Measurements from ENCODE around the gene AKNA. TPM values are rescaled to one million over a fixed set of nuclear protein-coding genes. Genes with fewer than 3 reads are reported as not detected.

AKNA gene
- total RNA-seq, 4 donors from 2014 or later, result 8.8 to 24.3 (median 19.0) TPM

DNA sequence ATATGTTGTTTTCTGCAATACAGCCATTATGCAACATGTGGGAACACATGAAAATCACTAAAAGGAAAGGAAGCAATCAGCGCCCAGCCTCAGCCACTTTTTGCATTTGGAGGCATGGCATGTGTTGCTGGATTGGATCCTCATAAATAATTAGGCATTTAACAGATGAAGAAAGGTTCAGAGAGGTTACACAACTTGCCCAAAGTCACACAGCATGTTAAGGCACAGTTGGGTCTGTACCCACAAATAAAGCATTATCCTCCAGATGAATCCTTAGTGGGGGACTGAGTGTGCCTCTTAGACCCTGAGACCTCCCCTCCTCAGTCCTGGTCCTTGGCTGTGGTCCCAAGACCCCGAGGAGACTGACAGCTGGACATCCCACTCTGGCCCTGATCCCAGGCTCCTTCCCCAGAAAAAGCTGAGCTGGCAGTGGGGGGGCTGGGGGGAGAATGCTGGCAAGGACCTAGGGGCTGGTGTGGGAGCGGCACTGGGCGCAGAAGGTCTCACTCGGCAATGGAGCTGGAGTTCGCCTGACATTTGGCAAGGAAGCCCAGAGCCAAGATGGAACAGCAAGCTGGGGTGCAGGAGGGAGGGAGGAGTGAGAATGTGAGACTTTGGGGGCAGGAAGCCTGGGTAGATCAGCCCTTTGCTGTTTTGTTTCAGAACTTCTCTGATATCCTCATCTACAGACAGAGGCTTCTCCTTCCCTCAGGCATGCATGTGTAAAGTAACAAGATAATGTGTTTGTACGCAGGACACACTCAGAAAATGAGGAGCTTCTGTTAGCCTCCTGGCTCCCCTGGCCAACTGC, 6.9 kb upstream of the AKNA start:
- peak overlapping the region in 3 of 4 donors; percentile 69 to 88 (median 69) for H3K27ac ChIP-seq
- peaks cover 0 to 77% (median 29%) of the 10 kb centered on the region in 3 donors for H3K4me1 ChIP-seq
- H3K9me3 ChIP-seq, result no peaks in the 10 kb centered on the region
- H3K27me3 ChIP-seq, result no peaks in the 10 kb centered on the region
- TF ChIP-seq POLR2A (IDR thresholded peaks at IDR 0.05), result no peak
- no peak for TF ChIP-seq EP300 (IDR thresholded peaks at IDR 0.05)
- TF ChIP-seq POLR2AphosphoS5 (IDR thresholded peaks at IDR 0.05), result no peak
- TF ChIP-seq, protein P1, sequence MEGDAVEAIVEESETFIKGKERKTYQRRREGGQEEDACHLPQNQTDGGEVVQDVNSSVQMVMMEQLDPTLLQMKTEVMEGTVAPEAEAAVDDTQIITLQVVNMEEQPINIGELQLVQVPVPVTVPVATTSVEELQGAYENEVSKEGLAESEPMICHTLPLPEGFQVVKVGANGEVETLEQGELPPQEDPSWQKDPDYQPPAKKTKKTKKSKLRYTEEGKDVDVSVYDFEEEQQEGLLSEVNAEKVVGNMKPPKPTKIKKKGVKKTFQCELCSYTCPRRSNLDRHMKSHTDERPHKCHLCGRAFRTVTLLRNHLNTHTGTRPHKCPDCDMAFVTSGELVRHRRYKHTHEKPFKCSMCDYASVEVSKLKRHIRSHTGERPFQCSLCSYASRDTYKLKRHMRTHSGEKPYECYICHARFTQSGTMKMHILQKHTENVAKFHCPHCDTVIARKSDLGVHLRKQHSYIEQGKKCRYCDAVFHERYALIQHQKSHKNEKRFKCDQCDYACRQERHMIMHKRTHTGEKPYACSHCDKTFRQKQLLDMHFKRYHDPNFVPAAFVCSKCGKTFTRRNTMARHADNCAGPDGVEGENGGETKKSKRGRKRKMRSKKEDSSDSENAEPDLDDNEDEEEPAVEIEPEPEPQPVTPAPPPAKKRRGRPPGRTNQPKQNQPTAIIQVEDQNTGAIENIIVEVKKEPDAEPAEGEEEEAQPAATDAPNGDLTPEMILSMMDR (IDR thresholded peaks at IDR 0.05), result no peak
- no peak for ATAC-seq
- no peaks in the 10 kb centered on the region for H3K36me3 ChIP-seq
- WGBS, 2 donors (ENCODE audit: low coverage in 1 of 2), result 39 to 50% methylated on average over 2 to 5 of the region's 7 CpGs
- H3K4me3 ChIP-seq, result peak overlapping the region in 1 of 2 donors; percentile 3

DNA sequence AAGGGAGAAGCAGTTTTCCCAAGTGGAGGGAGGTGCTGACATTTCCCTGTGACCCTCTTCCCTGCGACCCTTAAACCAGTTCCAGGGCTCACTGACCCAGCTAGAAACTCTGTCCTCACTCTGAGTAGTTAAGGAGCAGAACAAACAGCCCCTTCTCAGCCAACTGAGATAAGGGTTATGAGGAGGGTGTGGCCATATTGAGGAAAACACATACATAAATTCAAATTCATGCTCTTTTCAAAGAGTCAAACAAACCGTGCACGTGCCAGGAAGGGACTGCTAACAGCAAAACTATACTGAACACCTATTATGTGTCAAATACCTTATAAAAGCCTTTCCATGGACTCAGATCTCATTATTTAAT, 4.9 kb upstream of the AKNA start:
- Histone ChIP-seq H3K27ac (peak overlapping the region in 3 of 4 donors; percentile 39 to 61 (median 49)), H3K4me1 (peaks cover 0 to 88% (median 41%) of the 10 kb centered on the region in 3 donors), H3K4me3 (no peak overlapping the region), H3K9me3 (no peaks in the 10 kb centered on the region), H3K36me3 (no peaks in the 10 kb centered on the region), H3K27me3 (no peaks in the 10 kb centered on the region)
- WGBS, 2 donors (ENCODE audit: low coverage in 1 of 2), result 34 to 45% methylated on average over 2 to 3 of the region's 3 CpGs
- no peak for ATAC-seq
- TF ChIP-seq EP300 (IDR thresholded peaks at IDR 0.05) (no peak), POLR2AphosphoS5 (IDR thresholded peaks at IDR 0.05) (no peak), POLR2A (IDR thresholded peaks at IDR 0.05) (no peak)
- TF ChIP-seq, protein P1 (IDR thresholded peaks at IDR 0.05), result no peak

DNA sequence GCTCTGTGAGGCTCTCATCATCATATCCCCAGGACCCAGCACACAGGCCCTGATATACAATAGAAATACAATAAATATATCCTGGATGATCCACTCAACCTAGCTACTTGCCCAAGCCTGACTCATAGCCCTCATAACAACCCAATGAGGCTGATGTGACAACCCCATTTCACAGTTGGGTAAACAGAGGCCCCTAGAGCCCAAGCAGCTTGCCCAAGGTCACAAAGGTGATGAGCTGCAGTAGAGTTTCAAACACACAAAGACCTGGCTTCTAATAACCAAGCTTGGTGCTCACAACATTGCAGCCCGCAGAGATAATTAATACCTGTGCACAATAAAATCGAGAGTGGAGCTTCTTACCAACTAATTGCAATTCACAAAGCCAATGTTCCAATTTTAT, 3.2 kb upstream of the AKNA start:
- Histone ChIP-seq H3K27ac (peak overlapping the region in 2 of 4 donors; percentile 81 to 82), H3K27me3 (no peaks in the 10 kb centered on the region), H3K9me3 (no peaks in the 10 kb centered on the region), H3K4me3 (no peak overlapping the region), H3K36me3 (no peaks in the 10 kb centered on the region), H3K4me1 (peaks cover 0 to 91% (median 48%) of the 10 kb centered on the region in 3 donors)
- TF ChIP-seq, protein P1 (IDR thresholded peaks at IDR 0.05), result no peak
- TF ChIP-seq POLR2AphosphoS5 (IDR thresholded peaks at IDR 0.05) (no peak), EP300 (IDR thresholded peaks at IDR 0.05) (no peak), POLR2A (IDR thresholded peaks at IDR 0.05) (no peak)
- ATAC-seq, result no peak
- WGBS, 2 donors (ENCODE audit: low coverage in 1 of 2), result 73 to 90% methylated on average over 2 of the region's 2 CpGs

DNA sequence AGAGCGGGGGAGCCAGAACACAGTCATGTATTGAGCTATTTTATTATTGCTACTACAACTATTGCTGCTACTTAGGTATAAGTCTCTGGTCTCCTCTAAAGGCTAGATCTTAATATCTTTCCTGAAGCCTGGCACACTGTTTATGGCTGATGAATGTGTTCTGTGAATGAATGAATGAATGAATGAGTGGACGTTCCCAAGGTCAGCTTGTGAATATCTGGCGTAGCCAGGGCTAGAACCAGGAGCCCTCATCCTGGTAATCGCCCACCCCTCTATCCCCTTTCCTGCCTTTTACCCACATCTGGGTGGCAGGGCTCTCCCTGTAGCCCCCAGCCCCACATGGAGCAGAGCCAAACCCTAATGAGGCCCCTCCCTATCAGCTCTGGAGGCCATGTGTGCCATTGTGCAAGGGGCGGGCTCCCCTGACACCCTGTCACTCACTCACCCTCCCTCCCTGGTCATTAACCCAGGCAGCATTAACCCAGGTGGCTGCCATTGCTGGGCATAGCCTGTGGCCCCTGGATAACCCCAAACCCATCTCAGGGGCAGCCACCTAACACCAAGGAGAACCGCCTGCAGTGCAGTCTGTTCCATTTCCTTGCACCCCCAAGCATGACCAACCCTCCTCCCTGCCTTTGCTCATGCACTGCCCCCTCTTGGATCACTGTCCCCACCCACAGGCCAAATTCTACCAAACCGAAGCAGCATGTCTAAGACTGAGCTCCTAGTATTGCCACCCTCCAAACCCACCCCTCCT, 2.0 kb upstream of the AKNA start:
- WGBS, 2 donors (ENCODE audit: low coverage in 1 of 2), result 79 to 86% methylated on average over 6 of the region's 7 CpGs
- H3K4me1 ChIP-seq, result peaks cover 0 to 91% (median 47%) of the 10 kb centered on the region in 3 donors
- TF ChIP-seq POLR2AphosphoS5 (IDR thresholded peaks at IDR 0.05), result no peak
- TF ChIP-seq EP300 (IDR thresholded peaks at IDR 0.05), result no peak
- TF ChIP-seq POLR2A (IDR thresholded peaks at IDR 0.05), result no peak
- TF ChIP-seq, protein P1 (IDR thresholded peaks at IDR 0.05), result no peak

More for the DNA sequence above, 2.0 kb upstream of the AKNA start:
- H3K36me3 ChIP-seq, result no peaks in the 10 kb centered on the region
- H3K4me3 ChIP-seq, result no peak overlapping the region
- ATAC-seq, result no peak
- H3K27me3 ChIP-seq, result no peaks in the 10 kb centered on the region
- H3K9me3 ChIP-seq, result no peaks in the 10 kb centered on the region
- peak overlapping the region in 3 of 4 donors; percentile 81 to 91 (median 82) for H3K27ac ChIP-seq
